GM18951 (cell line): ENCODE results near the gene GALNT18.

Experiments used
- POLR2A ChIP-seq: IDR thresholded peaks from 4 replicates; pipeline ENCODE4 v1.6.1; 2011; ENCODE audit warnings: mild to moderate bottlenecking; ENCODE audit not compliant: insufficient read length, insufficient read depth; ENCODE audit errors: extremely low read depth
- in situ Hi-C: fragments of 300-500 bp; cut with MboI; formaldehyde crosslinking; loops from one replicate; pipeline ENCODE4 v1.12.0; 2022; ENCODE audit warnings: low sequenced_read_pairs, mixed read lengths, inconsistent platforms; ENCODE audit not compliant: unreplicated experiment

The GALNT18 gene

DNA sequence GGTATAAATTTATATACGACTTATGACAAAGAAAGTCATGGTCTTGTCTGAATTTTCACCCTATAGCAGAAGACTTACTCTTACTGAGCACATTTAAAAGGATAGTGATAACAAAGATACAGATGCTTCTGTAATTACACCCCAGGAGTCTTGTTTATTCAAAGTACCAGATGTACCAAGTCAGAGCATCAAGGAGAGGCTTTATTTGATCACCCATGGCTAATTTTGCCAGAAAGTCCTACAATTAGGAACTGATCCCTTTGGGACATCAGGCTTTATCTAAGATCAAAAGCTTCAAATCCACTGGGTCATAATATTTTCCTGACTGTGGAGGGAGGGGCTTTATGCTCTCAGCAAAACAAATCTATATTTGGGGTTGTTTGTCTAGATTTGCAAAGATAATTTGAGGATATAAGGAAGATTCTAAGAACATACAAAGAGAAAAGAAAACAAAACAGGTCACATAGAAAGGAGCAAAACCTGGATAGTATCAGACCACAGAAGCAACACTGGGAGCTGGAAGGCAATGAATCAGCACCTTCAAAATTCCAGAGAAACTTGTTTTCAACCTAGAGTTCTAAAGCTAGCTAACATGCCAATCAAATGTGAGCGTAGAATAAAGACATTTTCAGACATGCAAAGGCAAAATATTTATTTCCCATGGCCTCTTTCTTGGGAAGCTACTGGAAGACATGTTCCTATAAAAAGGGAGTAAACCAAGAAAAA lies 143.9 kb downstream of the GALNT18 start:
- no peak for TF ChIP-seq POLR2A
- in situ Hi-C loops = no loop called here

GRCh38 chr11:11476971-11477645 lies 144.7 kb downstream of the GALNT18 start:
- in situ Hi-C loops = no loop called here
- no peak for TF ChIP-seq POLR2A

DNA sequence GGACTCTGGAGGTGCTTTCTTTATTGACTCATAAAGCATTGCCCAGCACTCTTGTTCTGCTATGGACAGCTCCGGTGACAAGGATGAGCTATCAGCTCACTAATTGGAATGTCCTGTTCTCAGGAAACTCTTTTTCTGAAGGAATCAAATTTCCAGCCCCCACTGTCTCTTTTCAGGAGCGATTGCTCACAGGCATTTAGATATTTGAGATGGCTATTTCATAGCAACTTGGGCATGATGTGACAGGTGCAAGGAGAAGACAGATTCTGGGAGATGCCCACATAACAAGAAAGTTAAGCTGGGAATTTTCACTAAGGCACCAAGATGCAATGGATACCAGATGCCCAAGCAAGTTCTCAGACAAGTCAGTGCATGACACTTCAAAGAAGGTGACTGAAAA lies 145.3 kb downstream of the GALNT18 start:
- no peak for TF ChIP-seq POLR2A
- in situ Hi-C loops = no loop called here

DNA sequence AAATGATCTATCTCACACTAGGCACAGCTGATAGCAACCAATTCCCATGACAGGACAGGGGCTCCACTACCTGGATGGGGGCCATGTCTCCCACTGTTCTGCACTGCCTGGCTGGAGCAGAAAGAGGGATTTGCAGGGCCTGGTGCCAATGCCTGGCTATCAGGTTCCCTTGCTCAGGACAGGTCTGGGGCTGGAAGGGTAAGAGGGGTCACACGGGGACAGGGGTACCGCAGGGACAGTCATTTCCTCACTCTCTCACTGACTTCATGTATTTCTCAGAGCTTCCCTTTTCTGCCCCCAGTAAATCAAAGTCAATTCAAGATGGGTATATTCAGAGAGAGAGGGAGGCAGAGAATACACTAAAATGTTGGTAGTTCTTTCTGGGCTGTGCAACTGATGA lies 149.7 kb downstream of the GALNT18 start:
- in situ Hi-C loops = no loop called here
- no peak for TF ChIP-seq POLR2A

- in situ Hi-C loops = no loop called here
- TF ChIP-seq POLR2A = no peak
Measured at GRCh38 chr11:11471201-11471600, 150.6 kb downstream of the GALNT18 start.

DNA sequence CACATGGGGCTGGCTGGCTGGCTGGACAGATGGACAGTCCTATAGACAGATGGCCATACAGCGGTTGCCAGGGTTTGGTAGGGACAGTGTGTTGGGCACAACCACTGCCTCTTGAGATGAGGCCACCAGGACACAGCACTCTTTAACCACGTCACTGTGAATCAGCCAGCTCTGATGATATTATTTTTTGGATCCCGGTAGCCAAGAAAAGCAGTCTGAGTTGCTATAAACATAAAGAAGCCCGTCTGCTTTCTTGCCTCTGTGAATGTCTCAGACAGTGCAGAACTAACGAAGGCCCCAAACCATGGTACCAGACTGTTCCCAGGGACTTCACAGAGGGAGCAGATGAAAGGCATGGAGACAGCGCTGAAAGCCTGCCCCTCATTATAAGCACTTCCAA lies 152.9 kb downstream of the GALNT18 start:
- in situ Hi-C loops = no loop called here
- no peak for TF ChIP-seq POLR2A

DNA sequence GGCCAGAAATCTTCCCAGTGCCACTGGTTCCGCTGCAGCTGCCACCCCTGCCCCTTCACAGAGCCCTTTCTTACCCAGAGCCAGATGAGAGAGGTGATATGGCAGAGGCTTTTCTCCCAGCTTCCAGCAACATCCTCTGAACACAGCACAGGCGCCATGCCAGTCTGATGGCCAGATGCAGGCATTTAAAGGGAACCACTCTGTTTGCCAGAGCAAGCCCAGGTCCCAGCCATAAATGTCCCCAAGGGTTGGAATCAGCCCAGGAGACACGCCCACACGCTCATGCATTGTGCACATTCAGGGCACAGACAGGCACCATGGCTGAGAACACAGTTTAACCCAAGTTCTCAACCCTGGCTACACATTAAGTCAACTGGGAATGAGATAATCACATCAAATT lies 154.5 kb downstream of the GALNT18 start:
- in situ Hi-C loops = no loop called here
- no peak for TF ChIP-seq POLR2A

- in situ Hi-C loops = no loop called here
- TF ChIP-seq POLR2A = no peak
Measured at GRCh38 chr11:11464555-11464954, 157.2 kb downstream of the GALNT18 start.

GRCh38 chr11:11463405-11463804 lies 158.4 kb downstream of the GALNT18 start:
- TF ChIP-seq POLR2A = no peak
- in situ Hi-C loops = no loop called here

DNA sequence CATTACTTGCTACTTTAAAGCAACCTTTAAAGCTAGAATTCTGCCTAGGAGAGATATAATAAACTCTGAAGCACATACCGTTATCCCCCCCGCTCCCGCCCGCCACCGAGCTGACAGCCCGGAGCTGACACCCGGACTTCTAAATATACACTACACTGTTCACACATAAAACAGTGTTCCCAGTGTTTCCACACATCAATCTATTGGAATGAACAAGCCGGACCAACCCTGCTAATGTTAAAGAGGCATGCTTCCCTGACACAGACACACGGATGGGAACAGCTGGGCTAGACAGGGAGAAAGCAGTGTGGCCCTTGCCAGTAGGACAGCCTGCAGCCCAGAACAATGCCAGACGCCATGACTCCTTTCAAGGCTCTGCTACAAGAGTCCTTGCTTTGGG lies 160.3 kb downstream of the GALNT18 start:
- no peak for TF ChIP-seq POLR2A
- in situ Hi-C loops = no loop called here

DNA sequence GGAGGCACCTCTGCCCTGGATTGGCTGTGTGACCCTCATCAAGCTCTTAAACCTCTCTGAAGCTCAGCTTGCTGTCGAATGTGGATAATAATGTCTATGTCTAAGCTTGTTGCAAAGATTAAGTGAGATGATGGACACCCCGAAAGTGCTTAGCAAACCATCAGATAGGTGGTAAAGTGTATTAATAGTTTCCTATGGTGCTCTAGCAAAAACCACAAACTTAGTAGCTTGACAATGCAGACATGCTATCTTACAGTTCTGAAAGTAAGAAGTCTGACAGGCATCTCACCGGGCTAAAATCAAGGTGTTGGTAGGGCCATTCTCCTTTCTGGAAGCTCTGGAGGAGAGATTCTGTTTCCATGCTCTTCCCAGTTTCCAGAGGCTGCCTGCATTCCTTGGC lies 162.2 kb downstream of the GALNT18 start:
- TF ChIP-seq POLR2A = no peak
- in situ Hi-C loops = no loop called here

DNA sequence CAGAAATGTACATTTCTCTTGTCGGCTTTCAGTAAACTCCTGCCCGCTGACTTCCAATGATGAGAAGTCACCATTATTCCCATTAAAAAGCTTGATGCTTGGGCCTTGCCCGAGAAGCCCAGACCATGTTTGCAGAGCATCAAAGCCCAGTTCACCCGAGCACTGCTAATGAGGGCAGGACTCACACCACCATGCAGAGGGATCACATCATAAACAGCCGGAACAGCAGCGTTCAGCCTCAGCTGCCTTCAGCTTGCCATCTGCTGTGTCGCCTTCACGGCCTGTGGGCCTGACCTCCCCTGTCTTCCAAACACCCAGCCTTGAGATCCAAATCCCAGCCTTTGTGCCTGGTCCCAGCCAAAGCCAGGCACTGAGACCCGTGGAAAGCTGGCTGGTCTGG lies 163.3 kb downstream of the GALNT18 start:
- in situ Hi-C loops = no loop called here

GRCh38 chr11:11458001-11458400 lies 163.8 kb downstream of the GALNT18 start:
- no peak for TF ChIP-seq POLR2A
- in situ Hi-C loops = no loop called here

More for the DNA sequence above, 163.3 kb downstream of the GALNT18 start:
- TF ChIP-seq POLR2A = no peak

DNA sequence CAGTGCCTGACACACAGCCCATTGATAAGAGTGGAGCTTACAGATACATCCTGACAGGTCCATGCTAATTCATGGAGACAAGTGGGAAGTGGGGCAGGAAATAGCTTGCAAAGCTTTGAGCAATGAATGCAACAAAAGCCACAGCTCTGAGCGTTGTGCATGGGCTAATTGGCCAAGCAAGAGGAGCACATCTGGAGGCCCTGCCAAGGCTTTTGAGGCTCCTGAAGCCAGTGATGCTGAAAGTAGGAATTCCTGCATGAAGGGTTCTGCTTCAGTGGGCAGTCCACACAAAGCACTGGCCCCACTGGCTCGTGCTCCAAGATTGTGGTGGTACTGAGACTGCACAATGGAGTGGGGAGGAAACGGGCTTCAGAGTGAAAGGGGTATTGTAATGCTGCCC lies 164.9 kb downstream of the GALNT18 start:
- no peak for TF ChIP-seq POLR2A
- in situ Hi-C loops = no loop called here

GRCh38 chr11:11454671-11455223 lies 167.1 kb downstream of the GALNT18 start:
- in situ Hi-C loops = no loop called here
- no peak for TF ChIP-seq POLR2A
